GM10248 (cell line): ENCODE results near the gene MGST3.

ENCODE experiments used
- CTCF ChIA-PET: fragments of 300-600 bp; sonication (Branson Sonifier 250); formaldehyde crosslinking; extraction: SDS; loops from one replicate; lab custom pipeline; 2021; ENCODE audit warnings: antibody characterized with exemption; lab: Yijun Ruan, JAX
- POLR2A ChIA-PET: fragments of 350-650 bp; sonication (Branson Sonifier 250); formaldehyde crosslinking; extraction: SDS; loops from one replicate; lab custom pipeline; 2020; ENCODE audit warnings: antibody characterized with exemption; lab: Yijun Ruan, JAX
- DNase-seq: peaks from one replicate; pipeline ENCODE4 v3.0.0; 2012; ENCODE audit errors: extremely low spot score
- CTCF ChIP-seq: IDR thresholded peaks from 2 replicates; pipeline ENCODE4 v1.5.1; 2012; ENCODE audit warnings: mild to moderate bottlenecking, low read depth; ENCODE audit errors: extremely low read depth, missing control alignments, control extremely low read depth

The MGST3 gene

GRCh38 chr1:165703648-165704047 lies 72.6 kb downstream of the MGST3 start:
- TF ChIP-seq CTCF, result no peak
- DNase-seq, result no peak
- CTCF ChIA-PET, result interaction anchor here (1.0 to 1.5 kb wide), 3 partner anchors 11 to 221 kb away, joined by 3 to 4 read pairs (median 3); no protein-coding TSS in a partner anchor
- POLR2A ChIA-PET, result interaction anchor here (0.7 kb wide), 1 partner anchor 153 kb away, joined by 4 read pairs; no protein-coding TSS in a partner anchor
